HEK293 (cell line): ENCODE data around the gene S1PR5.

Experiments used
- GLIS2 ChIP-seq: fragments of 450-650 bp; formaldehyde crosslinking; IDR thresholded peaks from 2 replicates; pipeline ENCODE4 v1.5.1; 2016; ENCODE audit warnings: missing biosample characterization, missing genetic modification characterization
- HOXC10 ChIP-seq: sonication (generic); formaldehyde crosslinking; IDR thresholded peaks from 2 replicates; pipeline ENCODE4 v1.8.1; 2023; ENCODE audit warnings: mild to moderate bottlenecking, missing genetic modification reagents
- KLF1 ChIP-seq: fragments of 450-650 bp; formaldehyde crosslinking; IDR thresholded peaks from 2 replicates; pipeline ENCODE4 v1.5.1; 2016; ENCODE audit warnings: missing biosample characterization, missing genetic modification characterization
- KLF8 ChIP-seq: fragments of 450-650 bp; formaldehyde crosslinking; IDR thresholded peaks from 2 replicates; pipeline ENCODE4 v1.5.1; 2016; ENCODE audit warnings: missing biosample characterization, missing genetic modification characterization
- MYNN ChIP-seq: fragments of 450-650 bp; formaldehyde crosslinking; IDR thresholded peaks from 2 replicates; pipeline ENCODE4 v1.5.1; 2016; ENCODE audit warnings: missing biosample characterization, missing genetic modification characterization, borderline replicate concordance
- ZBTB17 ChIP-seq: fragments of 450-650 bp; formaldehyde crosslinking; IDR thresholded peaks from 2 replicates; pipeline ENCODE4 v1.5.1; 2016; ENCODE audit warnings: missing biosample characterization, missing genetic modification characterization
- ZBTB20 ChIP-seq: fragments of 450-650 bp; formaldehyde crosslinking; IDR thresholded peaks from 2 replicates; pipeline ENCODE4 v1.5.1; 2016; ENCODE audit warnings: missing biosample characterization, missing genetic modification characterization
- ZBTB8A ChIP-seq: fragments of 450-650 bp; formaldehyde crosslinking; IDR thresholded peaks from 2 replicates; pipeline ENCODE4 v1.5.1; 2016; ENCODE audit warnings: missing biosample characterization, missing genetic modification characterization
- ZEB2 ChIP-seq: fragments of 450-650 bp; formaldehyde crosslinking; IDR thresholded peaks from 2 replicates; pipeline ENCODE4 v1.5.1; 2016; ENCODE audit warnings: missing biosample characterization, missing genetic modification characterization
- ZIC2 ChIP-seq: fragments of 450-650 bp; formaldehyde crosslinking; IDR thresholded peaks from 2 replicates; pipeline ENCODE4 v1.5.1; 2016; ENCODE audit warnings: missing biosample characterization, missing genetic modification characterization
- ZNF10 ChIP-seq: fragments of 450-650 bp; formaldehyde crosslinking; IDR thresholded peaks from 2 replicates; pipeline ENCODE4 v1.5.1; 2017; ENCODE audit warnings: missing biosample characterization, missing genetic modification characterization
- ZNF146 ChIP-seq: fragments of 450-650 bp; formaldehyde crosslinking; IDR thresholded peaks from 2 replicates; pipeline ENCODE4 v1.5.1; 2016; ENCODE audit warnings: missing biosample characterization, missing genetic modification characterization
- ZNF19 ChIP-seq: fragments of 450-650 bp; formaldehyde crosslinking; IDR thresholded peaks from 2 replicates; pipeline ENCODE4; 2016; ENCODE audit warnings: missing biosample characterization, missing genetic modification characterization, low read depth
- ZNF292 ChIP-seq: fragments of 450-650 bp; formaldehyde crosslinking; IDR thresholded peaks from 2 replicates; pipeline ENCODE4 v1.5.1; 2016; ENCODE audit warnings: low read depth, missing biosample characterization, missing genetic modification characterization, borderline replicate concordance
- ZNF341 ChIP-seq: fragments of 450-650 bp; formaldehyde crosslinking; IDR thresholded peaks from 2 replicates; pipeline ENCODE4; 2016; ENCODE audit warnings: low read depth, missing biosample characterization, missing genetic modification characterization
- ZNF366 ChIP-seq: fragments of 450-650 bp; formaldehyde crosslinking; conservative IDR thresholded peaks from 2 replicates; pipeline ENCODE4 v1.5.1; 2016; ENCODE audit warnings: missing biosample characterization, missing genetic modification characterization
- ZNF37A ChIP-seq: fragments of 450-650 bp; IDR thresholded peaks from 2 replicates; pipeline ENCODE4 v1.5.1; 2018; ENCODE audit warnings: missing biosample characterization, missing genetic modification characterization
- ZNF423 ChIP-seq: fragments of 450-650 bp; formaldehyde crosslinking; IDR thresholded peaks from 2 replicates; pipeline ENCODE4 v1.5.1; 2016; ENCODE audit warnings: missing biosample characterization, missing genetic modification characterization
- ZNF473 ChIP-seq: fragments of 450-650 bp; formaldehyde crosslinking; IDR thresholded peaks from 2 replicates; pipeline ENCODE4 v1.5.1; 2017; ENCODE audit warnings: missing biosample characterization, missing genetic modification characterization
- ZNF501 ChIP-seq: fragments of 450-650 bp; formaldehyde crosslinking; IDR thresholded peaks from 2 replicates; pipeline ENCODE4 v1.5.1; 2016; ENCODE audit warnings: missing biosample characterization, missing genetic modification characterization
- ZNF530 ChIP-seq: fragments of 450-650 bp; formaldehyde crosslinking; IDR thresholded peaks from 2 replicates; pipeline ENCODE4 v1.5.1; 2016; ENCODE audit warnings: low read depth, missing biosample characterization, missing genetic modification characterization
- ZNF549 ChIP-seq: fragments of 450-650 bp; IDR thresholded peaks from 2 replicates; pipeline ENCODE4 v1.5.1; 2018; ENCODE audit warnings: missing biosample characterization, missing genetic modification characterization, mild to moderate bottlenecking, inconsistent platforms, moderate library complexity
- ZNF629 ChIP-seq: fragments of 450-650 bp; formaldehyde crosslinking; IDR thresholded peaks from 2 replicates; pipeline ENCODE4 v1.5.1; 2017; ENCODE audit warnings: missing biosample characterization, missing genetic modification characterization
- ZNF777 ChIP-seq: fragments of 450-650 bp; formaldehyde crosslinking; IDR thresholded peaks from 2 replicates; pipeline ENCODE4 v1.5.1; 2017; ENCODE audit warnings: missing biosample characterization, missing genetic modification characterization, borderline replicate concordance
- ZNF792 ChIP-seq: fragments of 450-650 bp; formaldehyde crosslinking; IDR thresholded peaks from 2 replicates; pipeline ENCODE4 v1.5.1; 2016; ENCODE audit warnings: missing biosample characterization, missing genetic modification characterization
- TF ChIP-seq, protein P1 (sequence below): fragments of 450-650 bp; formaldehyde crosslinking; IDR thresholded peaks from 2 replicates; pipeline ENCODE4 v1.5.1; 2017; ENCODE audit warnings: missing biosample characterization, missing genetic modification characterization
- TF ChIP-seq, protein P2 (sequence below): fragments of 450-650 bp; formaldehyde crosslinking; IDR thresholded peaks from 2 replicates; pipeline ENCODE4 v1.5.1; 2016; ENCODE audit warnings: missing biosample characterization, missing genetic modification characterization, low read depth
- TF ChIP-seq, protein P3 (sequence below): fragments of 450-650 bp; formaldehyde crosslinking; conservative IDR thresholded peaks from 2 replicates; pipeline ENCODE4 v1.5.1; 2016; ENCODE audit warnings: low read depth, missing biosample characterization, missing genetic modification characterization
- TF ChIP-seq, protein P4 (sequence below): fragments of 450-650 bp; formaldehyde crosslinking; IDR thresholded peaks from 2 replicates; pipeline ENCODE4 v1.5.1; 2016; ENCODE audit warnings: missing biosample characterization, missing genetic modification characterization
- TF ChIP-seq, protein P5 (sequence below): fragments of 450-650 bp; formaldehyde crosslinking; IDR thresholded peaks from 2 replicates; pipeline ENCODE4 v1.5.1; 2016; ENCODE audit warnings: missing biosample characterization, missing genetic modification characterization
- TF ChIP-seq, protein P6 (sequence below): fragments of 450-650 bp; formaldehyde crosslinking; IDR thresholded peaks from 2 replicates; pipeline ENCODE4 v1.5.1; 2016; ENCODE audit warnings: missing biosample characterization, missing genetic modification characterization

S1PR5 gene

DNA sequence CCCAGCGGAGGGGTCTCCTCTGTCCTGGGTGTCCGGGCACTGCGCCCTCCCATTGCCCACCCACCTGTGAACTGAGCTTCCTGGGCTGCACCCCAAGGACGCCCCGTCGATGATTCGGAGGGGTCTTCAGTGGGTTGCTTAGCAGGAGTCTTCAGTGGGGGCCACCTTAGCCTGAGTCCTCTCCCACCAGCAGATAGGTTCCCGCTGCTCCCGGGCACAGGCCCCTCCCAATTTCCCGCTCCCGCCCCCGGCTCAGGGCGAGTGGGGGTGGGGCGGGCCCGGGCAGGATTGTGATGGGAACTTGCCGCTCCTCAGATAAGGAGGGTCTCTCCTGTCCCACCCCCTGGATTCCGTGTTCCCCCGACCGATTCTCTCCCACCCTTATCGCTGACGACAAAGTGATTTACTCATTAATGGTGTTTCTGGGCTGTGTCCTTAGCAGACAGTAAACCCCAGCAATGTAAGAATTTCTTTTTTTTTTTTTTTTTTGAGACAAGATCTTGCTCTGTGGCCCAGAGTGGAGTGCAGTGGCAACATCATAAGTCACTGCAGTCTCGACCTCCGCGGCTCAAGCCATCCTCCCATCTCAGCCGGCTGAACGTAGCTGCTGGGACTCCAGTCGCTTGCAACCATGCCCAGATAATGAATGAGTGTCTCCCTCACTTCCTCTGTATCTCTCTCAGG lies 655 bp upstream of the S1PR5 start (continued):
- TF ChIP-seq, protein P1, sequence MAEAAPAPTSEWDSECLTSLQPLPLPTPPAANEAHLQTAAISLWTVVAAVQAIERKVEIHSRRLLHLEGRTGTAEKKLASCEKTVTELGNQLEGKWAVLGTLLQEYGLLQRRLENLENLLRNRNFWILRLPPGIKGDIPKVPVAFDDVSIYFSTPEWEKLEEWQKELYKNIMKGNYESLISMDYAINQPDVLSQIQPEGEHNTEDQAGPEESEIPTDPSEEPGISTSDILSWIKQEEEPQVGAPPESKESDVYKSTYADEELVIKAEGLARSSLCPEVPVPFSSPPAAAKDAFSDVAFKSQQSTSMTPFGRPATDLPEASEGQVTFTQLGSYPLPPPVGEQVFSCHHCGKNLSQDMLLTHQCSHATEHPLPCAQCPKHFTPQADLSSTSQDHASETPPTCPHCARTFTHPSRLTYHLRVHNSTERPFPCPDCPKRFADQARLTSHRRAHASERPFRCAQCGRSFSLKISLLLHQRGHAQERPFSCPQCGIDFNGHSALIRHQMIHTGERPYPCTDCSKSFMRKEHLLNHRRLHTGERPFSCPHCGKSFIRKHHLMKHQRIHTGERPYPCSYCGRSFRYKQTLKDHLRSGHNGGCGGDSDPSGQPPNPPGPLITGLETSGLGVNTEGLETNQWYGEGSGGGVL (tag by site-specific recombination), result peak; percentile 94
- TF ChIP-seq ZBTB8A (tag by site-specific recombination) (peak; percentile 58; the same call in 1 of the 2 replicates), ZBTB17 (tag by site-specific recombination) (peak; percentile 60), ZNF777 (tag by site-specific recombination) (peak; percentile 90; the same call in 1 of the 2 replicates), ZBTB20 (tag by site-specific recombination) (peak; percentile 69; the same call in 1 of the 2 replicates), ZNF792 (tag by site-specific recombination) (no peak), KLF1 (peak; percentile 45; the same call in 1 of the 2 replicates), KLF8 (tag by site-specific recombination) (peak; percentile 39; the same call in 1 of the 2 replicates), ZNF292 (tag by site-specific recombination) (no peak), ZNF501 (tag by site-specific recombination) (0 out of 2 replicates have a peak, but pooled peaks have one; percentile 68), ZNF549 (tag by site-specific recombination) (no peak), ZNF341 (tag by site-specific recombination) (peak; percentile 15; the same call in 1 of the 2 replicates), ZNF423 (0 out of 2 replicates have a peak, but pooled peaks have one; percentile 43), ZIC2 (tag by site-specific recombination) (peak; percentile 81), ZNF473 (no peak), ZNF629 (tag by site-specific recombination) (peak; percentile 51), ZNF19 (tag by site-specific recombination) (no peak), ZNF10 (no peak), ZNF366 (peak; percentile 56), HOXC10 (no peak), ZNF530 (no peak), ZNF146 (tag by site-specific recombination) (no peak), ZEB2 (tag by site-specific recombination) (peak; percentile 79; the same call in 1 of the 2 replicates), GLIS2 (tag by site-specific recombination) (peak; percentile 89), ZNF37A (tag by site-specific recombination) (no peak), MYNN (tag by site-specific recombination) (no peak)
- TF ChIP-seq, protein P2, sequence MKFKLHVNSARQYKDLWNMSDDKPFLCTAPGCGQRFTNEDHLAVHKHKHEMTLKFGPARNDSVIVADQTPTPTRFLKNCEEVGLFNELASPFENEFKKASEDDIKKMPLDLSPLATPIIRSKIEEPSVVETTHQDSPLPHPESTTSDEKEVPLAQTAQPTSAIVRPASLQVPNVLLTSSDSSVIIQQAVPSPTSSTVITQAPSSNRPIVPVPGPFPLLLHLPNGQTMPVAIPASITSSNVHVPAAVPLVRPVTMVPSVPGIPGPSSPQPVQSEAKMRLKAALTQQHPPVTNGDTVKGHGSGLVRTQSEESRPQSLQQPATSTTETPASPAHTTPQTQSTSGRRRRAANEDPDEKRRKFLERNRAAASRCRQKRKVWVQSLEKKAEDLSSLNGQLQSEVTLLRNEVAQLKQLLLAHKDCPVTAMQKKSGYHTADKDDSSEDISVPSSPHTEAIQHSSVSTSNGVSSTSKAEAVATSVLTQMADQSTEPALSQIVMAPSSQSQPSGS, result no peak
- TF ChIP-seq, protein P3, sequence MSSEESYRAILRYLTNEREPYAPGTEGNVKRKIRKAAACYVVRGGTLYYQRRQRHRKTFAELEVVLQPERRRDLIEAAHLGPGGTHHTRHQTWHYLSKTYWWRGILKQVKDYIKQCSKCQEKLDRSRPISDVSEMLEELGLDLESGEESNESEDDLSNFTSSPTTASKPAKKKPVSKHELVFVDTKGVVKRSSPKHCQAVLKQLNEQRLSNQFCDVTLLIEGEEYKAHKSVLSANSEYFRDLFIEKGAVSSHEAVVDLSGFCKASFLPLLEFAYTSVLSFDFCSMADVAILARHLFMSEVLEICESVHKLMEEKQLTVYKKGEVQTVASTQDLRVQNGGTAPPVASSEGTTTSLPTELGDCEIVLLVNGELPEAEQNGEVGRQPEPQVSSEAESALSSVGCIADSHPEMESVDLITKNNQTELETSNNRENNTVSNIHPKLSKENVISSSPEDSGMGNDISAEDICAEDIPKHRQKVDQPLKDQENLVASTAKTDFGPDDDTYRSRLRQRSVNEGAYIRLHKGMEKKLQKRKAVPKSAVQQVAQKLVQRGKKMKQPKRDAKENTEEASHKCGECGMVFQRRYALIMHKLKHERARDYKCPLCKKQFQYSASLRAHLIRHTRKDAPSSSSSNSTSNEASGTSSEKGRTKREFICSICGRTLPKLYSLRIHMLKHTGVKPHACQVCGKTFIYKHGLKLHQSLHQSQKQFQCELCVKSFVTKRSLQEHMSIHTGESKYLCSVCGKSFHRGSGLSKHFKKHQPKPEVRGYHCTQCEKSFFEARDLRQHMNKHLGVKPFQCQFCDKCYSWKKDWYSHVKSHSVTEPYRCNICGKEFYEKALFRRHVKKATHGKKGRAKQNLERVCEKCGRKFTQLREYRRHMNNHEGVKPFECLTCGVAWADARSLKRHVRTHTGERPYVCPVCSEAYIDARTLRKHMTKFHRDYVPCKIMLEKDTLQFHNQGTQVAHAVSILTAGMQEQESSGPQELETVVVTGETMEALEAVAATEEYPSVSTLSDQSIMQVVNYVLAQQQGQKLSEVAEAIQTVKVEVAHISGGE (tag by site-specific recombination), result no peak
- TF ChIP-seq, protein P4, sequence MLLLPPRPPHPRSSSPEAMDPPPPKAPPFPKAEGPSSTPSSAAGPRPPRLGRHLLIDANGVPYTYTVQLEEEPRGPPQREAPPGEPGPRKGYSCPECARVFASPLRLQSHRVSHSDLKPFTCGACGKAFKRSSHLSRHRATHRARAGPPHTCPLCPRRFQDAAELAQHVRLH, result no peak
- TF ChIP-seq, protein P5, sequence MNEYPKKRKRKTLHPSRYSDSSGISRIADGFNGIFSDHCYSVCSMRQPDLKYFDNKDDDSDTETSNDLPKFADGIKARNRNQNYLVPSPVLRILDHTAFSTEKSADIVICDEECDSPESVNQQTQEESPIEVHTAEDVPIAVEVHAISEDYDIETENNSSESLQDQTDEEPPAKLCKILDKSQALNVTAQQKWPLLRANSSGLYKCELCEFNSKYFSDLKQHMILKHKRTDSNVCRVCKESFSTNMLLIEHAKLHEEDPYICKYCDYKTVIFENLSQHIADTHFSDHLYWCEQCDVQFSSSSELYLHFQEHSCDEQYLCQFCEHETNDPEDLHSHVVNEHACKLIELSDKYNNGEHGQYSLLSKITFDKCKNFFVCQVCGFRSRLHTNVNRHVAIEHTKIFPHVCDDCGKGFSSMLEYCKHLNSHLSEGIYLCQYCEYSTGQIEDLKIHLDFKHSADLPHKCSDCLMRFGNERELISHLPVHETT (tag by site-specific recombination), result peak; percentile 83
- TF ChIP-seq, protein P6, sequence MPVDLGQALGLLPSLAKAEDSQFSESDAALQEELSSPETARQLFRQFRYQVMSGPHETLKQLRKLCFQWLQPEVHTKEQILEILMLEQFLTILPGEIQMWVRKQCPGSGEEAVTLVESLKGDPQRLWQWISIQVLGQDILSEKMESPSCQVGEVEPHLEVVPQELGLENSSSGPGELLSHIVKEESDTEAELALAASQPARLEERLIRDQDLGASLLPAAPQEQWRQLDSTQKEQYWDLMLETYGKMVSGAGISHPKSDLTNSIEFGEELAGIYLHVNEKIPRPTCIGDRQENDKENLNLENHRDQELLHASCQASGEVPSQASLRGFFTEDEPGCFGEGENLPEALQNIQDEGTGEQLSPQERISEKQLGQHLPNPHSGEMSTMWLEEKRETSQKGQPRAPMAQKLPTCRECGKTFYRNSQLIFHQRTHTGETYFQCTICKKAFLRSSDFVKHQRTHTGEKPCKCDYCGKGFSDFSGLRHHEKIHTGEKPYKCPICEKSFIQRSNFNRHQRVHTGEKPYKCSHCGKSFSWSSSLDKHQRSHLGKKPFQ (tag by site-specific recombination), result 0 out of 2 replicates have a peak, but pooled peaks have one; percentile 22
